HepG2 (cell line): ENCODE data around the gene CC2D1B. TPM values are rescaled to one million over a fixed set of nuclear protein-coding genes. Genes with fewer than 3 reads are reported as not detected.

ENCODE experiments used
- IKZF4 ChIP-seq: sonication (generic); formaldehyde crosslinking; IDR thresholded peaks from 2 replicates; pipeline ENCODE4 v1.5.1; 2020; ENCODE audit warnings: borderline replicate concordance, mild to moderate bottlenecking, low read depth, missing genetic modification reagents; ENCODE audit errors: not compliant biosample characterization
- PBX2 ChIP-seq: IDR thresholded peaks from 2 replicates; pipeline ENCODE4 v1.6.1; 2016; ENCODE audit warnings: control low read depth
- REPIN1 ChIP-seq: sonication (generic); formaldehyde crosslinking; IDR thresholded peaks from 2 replicates; pipeline ENCODE4 v1.8.0; 2022; ENCODE audit warnings: missing genetic modification reagents, low read depth, mild to moderate bottlenecking, borderline replicate concordance
- SPEN ChIP-seq: sonication (generic); formaldehyde crosslinking; IDR thresholded peaks from 2 replicates; pipeline ENCODE4 v1.5.1; 2020; ENCODE audit warnings: low read depth, mild to moderate bottlenecking, missing genetic modification reagents
- THRA ChIP-seq: sonication (generic); formaldehyde crosslinking; IDR thresholded peaks from 2 replicates; pipeline ENCODE4 v1.4.0; 2020; ENCODE audit warnings: missing genetic modification reagents, borderline replicate concordance
- ZHX2 ChIP-seq, 2 experiments: sonication (generic) in 1 of 2; formaldehyde crosslinking in 1 of 2; IDR thresholded peaks; 2 replicates each; pipeline versions ENCODE4 v1.6.1 to v1.9.0; 2014 to 2022; ENCODE audit warnings: antibody characterized with exemption in 1 of 2, borderline replicate concordance in 1 of 2, inconsistent platforms in 1 of 2, low read depth in 1 of 2, missing genetic modification reagents in 1 of 2
- ZNF101 ChIP-seq: sonication (generic); formaldehyde crosslinking; IDR thresholded peaks from 2 replicates; pipeline ENCODE4 v1.4.0; 2020; ENCODE audit warnings: mild to moderate bottlenecking, low read depth, missing genetic modification reagents, borderline replicate concordance
- ZNF251 ChIP-seq: sonication (generic); formaldehyde crosslinking; IDR thresholded peaks from 2 replicates; pipeline ENCODE4 v1.9.0; 2021; ENCODE audit warnings: mild to moderate bottlenecking, missing genetic modification reagents
- polyA plus RNA-seq, 8 experiments: library from polyadenylated mRNA; depleted of rRNA in 3 of 8; stranded (reverse) in 7 of 8; unstranded in 1 of 8; fragments of >200 nt; fragmentation: Illumina TruSeq in 4 of 8; extraction: Trizol in 4 of 8; gene quantifications; 2 replicates each; pipeline versions ENCODE4 v1.2.1 to v1.2.3, GENCODE V29; 2011 to 2016; ENCODE audit warnings: low read depth in 4 of 8, missing spikeins in 1 of 8, mixed read lengths in 1 of 8; ENCODE audit not compliant: insufficient read depth in 1 of 8
- total RNA-seq, 5 experiments: library from RNA; depleted of rRNA; stranded (reverse); fragments of >200 nt; fragmentation: Illumina TruSeq; extraction: Trizol; gene quantifications; 2 replicates each; pipeline ENCODE4 v1.2.3, GENCODE V29; 2016; ENCODE audit warnings: low read depth in 1 of 5
- TF ChIP-seq, protein P1 (sequence below): sonication (generic); formaldehyde crosslinking; IDR thresholded peaks from 2 replicates; pipeline ENCODE4 v1.4.0; 2020; ENCODE audit warnings: mild to moderate bottlenecking, missing genetic modification reagents

CC2D1B gene
- total and polyA plus RNA-seq, 2 of the 13 experiments (the other 11 are each of a cell fraction or from before 2014, with no cell fraction given), result 7.2 to 19.2 TPM

GRCh38 chr1:52366517-52366827 lies 467 bp upstream of the CC2D1B start (continued):
- TF ChIP-seq THRA (CRISPR knock-in tag), result no peak
- no peak for TF ChIP-seq IKZF4 (CRISPR knock-in tag)
- 0 out of 2 replicates have a peak, but pooled peaks have one; percentile 28 for TF ChIP-seq REPIN1
- TF ChIP-seq ZHX2 (IDR thresholded peaks at IDR 0.05; ENCODE audit: low read depth), result no peak
- TF ChIP-seq ZHX2 (CRISPR knock-in tag; IDR thresholded peaks at IDR 0.05; ENCODE audit: borderline replicate concordance), result no peak
- no peak for TF ChIP-seq SPEN
- no peak for TF ChIP-seq ZNF101 (CRISPR knock-in tag)
- no peak for TF ChIP-seq PBX2 (CRISPR knock-in tag)
- TF ChIP-seq, protein P1, sequence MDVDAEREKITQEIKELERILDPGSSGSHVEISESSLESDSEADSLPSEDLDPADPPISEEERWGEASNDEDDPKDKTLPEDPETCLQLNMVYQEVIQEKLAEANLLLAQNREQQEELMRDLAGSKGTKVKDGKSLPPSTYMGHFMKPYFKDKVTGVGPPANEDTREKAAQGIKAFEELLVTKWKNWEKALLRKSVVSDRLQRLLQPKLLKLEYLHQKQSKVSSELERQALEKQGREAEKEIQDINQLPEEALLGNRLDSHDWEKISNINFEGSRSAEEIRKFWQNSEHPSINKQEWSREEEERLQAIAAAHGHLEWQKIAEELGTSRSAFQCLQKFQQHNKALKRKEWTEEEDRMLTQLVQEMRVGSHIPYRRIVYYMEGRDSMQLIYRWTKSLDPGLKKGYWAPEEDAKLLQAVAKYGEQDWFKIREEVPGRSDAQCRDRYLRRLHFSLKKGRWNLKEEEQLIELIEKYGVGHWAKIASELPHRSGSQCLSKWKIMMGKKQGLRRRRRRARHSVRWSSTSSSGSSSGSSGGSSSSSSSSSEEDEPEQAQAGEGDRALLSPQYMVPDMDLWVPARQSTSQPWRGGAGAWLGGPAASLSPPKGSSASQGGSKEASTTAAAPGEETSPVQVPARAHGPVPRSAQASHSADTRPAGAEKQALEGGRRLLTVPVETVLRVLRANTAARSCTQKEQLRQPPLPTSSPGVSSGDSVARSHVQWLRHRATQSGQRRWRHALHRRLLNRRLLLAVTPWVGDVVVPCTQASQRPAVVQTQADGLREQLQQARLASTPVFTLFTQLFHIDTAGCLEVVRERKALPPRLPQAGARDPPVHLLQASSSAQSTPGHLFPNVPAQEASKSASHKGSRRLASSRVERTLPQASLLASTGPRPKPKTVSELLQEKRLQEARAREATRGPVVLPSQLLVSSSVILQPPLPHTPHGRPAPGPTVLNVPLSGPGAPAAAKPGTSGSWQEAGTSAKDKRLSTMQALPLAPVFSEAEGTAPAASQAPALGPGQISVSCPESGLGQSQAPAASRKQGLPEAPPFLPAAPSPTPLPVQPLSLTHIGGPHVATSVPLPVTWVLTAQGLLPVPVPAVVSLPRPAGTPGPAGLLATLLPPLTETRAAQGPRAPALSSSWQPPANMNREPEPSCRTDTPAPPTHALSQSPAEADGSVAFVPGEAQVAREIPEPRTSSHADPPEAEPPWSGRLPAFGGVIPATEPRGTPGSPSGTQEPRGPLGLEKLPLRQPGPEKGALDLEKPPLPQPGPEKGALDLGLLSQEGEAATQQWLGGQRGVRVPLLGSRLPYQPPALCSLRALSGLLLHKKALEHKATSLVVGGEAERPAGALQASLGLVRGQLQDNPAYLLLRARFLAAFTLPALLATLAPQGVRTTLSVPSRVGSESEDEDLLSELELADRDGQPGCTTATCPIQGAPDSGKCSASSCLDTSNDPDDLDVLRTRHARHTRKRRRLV (CRISPR knock-in tag), result no peak
- TF ChIP-seq ZNF251 (CRISPR knock-in tag), result no peak
